Dermis blood vessel endothelial cell (primary cell): ENCODE results near the gene ZDHHC18. TPM values are rescaled to one million over a fixed set of nuclear protein-coding genes. Genes with fewer than 3 reads are reported as not detected.

Experiments used
- DNase-seq: peaks from one replicate; pipeline ENCODE4 v3.0.0; 2010
- total RNA-seq: library from RNA; depleted of rRNA; stranded (reverse); fragments of >200 nt; gene quantifications from 2 replicates; pipeline ENCODE4 v1.2.3, GENCODE V29; 2014

Gene ZDHHC18
- total RNA-seq, 1 donor from 2014 or later: 6.8 TPM

DNA sequence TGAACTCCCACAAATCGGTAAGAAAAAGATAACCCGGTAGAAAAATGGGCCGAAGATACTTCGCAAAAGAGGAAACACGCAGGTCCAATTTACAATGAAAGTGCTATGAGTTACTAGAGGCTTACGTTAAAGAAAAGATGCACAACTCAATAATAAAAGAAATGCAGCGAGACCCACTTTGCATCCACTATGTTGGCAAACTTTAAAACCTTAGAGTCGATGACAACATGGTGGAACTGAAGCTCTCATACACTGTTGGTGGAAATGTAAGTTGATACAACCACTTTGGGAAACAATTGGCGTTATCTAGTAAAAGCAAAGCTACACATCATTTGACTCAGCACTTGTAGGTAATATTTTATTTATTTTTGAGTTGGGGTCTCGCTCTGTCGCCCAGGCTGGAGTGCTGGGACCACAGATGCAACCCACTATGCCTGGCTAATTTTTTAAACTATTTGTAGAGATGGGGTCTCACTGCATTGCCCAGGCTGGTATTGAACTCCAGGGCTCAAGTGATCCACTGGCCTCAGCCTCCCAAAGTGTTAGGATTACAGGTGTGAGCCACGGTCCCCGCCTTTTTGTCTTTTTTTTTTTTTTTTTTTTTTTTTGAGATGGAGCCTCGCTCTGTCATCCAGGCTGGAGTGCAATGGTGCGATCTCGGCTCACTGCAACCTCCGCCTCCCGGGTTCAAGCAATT, 74.5 kb downstream of the ZDHHC18 start:
- DNase-seq: no peak

Other genes starting within 250 kb of the ZDHHC18 start
- 14.5 and 28.3 TPM in 2 replicates for gene ARID1A, start 130.7 kb upstream of the ZDHHC18 start, total RNA-seq
- 9.4 and 10.1 TPM in 2 replicates for gene PIGV, start 38.7 kb upstream of the ZDHHC18 start, total RNA-seq
- gene SFN, start 36.5 kb downstream of the ZDHHC18 start, total RNA-seq: 0.51 and 0.70 TPM in 2 replicates
- gene GPN2, start 63.6 kb downstream of the ZDHHC18 start, total RNA-seq: 9.4 and 10.7 TPM in 2 replicates
- gene GPATCH3, start 73.8 kb downstream of the ZDHHC18 start, total RNA-seq: 10.7 and 11.2 TPM in 2 replicates
- gene NR0B2, start 87.3 kb downstream of the ZDHHC18 start, total RNA-seq: not detected in 2 replicates
- gene NUDC, start 95.1 kb downstream of the ZDHHC18 start, total RNA-seq: 20.4 and 33.3 TPM in 2 replicates
- not detected in 2 replicates for gene KDF1, start 133.8 kb downstream of the ZDHHC18 start, total RNA-seq
- 2.5 and 4.8 TPM in 2 replicates for gene TRNP1, start 167.0 kb downstream of the ZDHHC18 start, total RNA-seq
- gene TENT5B, start 186.2 kb downstream of the ZDHHC18 start, total RNA-seq: 0.17 and 0.33 TPM in 2 replicates